HepG2 (cell line): ENCODE data around the gene SP7. TPM values are rescaled to one million over a fixed set of nuclear protein-coding genes. Genes with fewer than 3 reads are reported as not detected.

Source experiments
- DR1 ChIP-seq: sonication (generic); formaldehyde crosslinking; IDR thresholded peaks from 2 replicates; pipeline ENCODE4 v1.8.0; 2021; ENCODE audit warnings: mild to moderate bottlenecking, missing genetic modification reagents, inconsistent platforms
- GTF3A ChIP-seq: sonication (generic); formaldehyde crosslinking; conservative IDR thresholded peaks from 2 replicates; pipeline ENCODE4 v1.4.0; 2020; ENCODE audit warnings: mild to moderate bottlenecking, missing genetic modification reagents
- HOXA9 ChIP-seq: sonication (generic); formaldehyde crosslinking; IDR thresholded peaks from 2 replicates; pipeline ENCODE4 v1.8.1; 2022; ENCODE audit warnings: missing genetic modification reagents, mild to moderate bottlenecking, moderate library complexity, borderline replicate concordance
- IRF2 ChIP-seq: IDR thresholded peaks from 2 replicates; pipeline ENCODE4 v1.6.1; 2018; ENCODE audit warnings: missing genetic modification reagents, missing compliant biosample characterization
- JUND ChIP-seq: sonication (generic); formaldehyde crosslinking; IDR thresholded peaks from 2 replicates; pipeline ENCODE4 v1.8.0; 2022; ENCODE audit warnings: mild to moderate bottlenecking, missing genetic modification reagents
- KAT7 ChIP-seq: IDR thresholded peaks from 2 replicates; pipeline ENCODE4 v1.6.1; 2018; ENCODE audit warnings: borderline replicate concordance, missing compliant biosample characterization
- KDM1A ChIP-seq: IDR thresholded peaks from 2 replicates; pipeline ENCODE4 v1.6.1; 2016; ENCODE audit warnings: missing compliant biosample characterization
- NFATC3 ChIP-seq: sonication (generic); formaldehyde crosslinking; IDR thresholded peaks from 2 replicates; pipeline ENCODE4 v1.5.1; 2020; ENCODE audit warnings: mild to moderate bottlenecking, missing genetic modification reagents
- NR2F6 ChIP-seq, 2 experiments: IDR thresholded peaks; 2 replicates each; pipeline ENCODE4 v1.6.1; 2016; ENCODE audit warnings: antibody characterized with exemption in 1 of 2, mild to moderate bottlenecking in 1 of 2
- PRDM10 ChIP-seq: sonication (generic); formaldehyde crosslinking; IDR thresholded peaks from 2 replicates; pipeline ENCODE4 v1.4.0; 2020; ENCODE audit warnings: low read depth, missing genetic modification reagents
- SOX6 ChIP-seq, 2 experiments: fragments of 450-650 bp in 1 of 2; sonication (generic) in 1 of 2; formaldehyde crosslinking in 1 of 2; IDR thresholded peaks; 2 replicates each; pipeline versions ENCODE4 v1.4.0 to v1.6.1; 2017 to 2020; ENCODE audit warnings: antibody characterized with exemption in 1 of 2, mild to moderate bottlenecking in 1 of 2, missing genetic modification reagents in 1 of 2
- STAT6 ChIP-seq: sonication (generic); formaldehyde crosslinking; IDR thresholded peaks from 2 replicates; pipeline ENCODE4 v1.4.0; 2020; ENCODE audit warnings: missing genetic modification reagents, mild to moderate bottlenecking, borderline replicate concordance
- THAP11 ChIP-seq: IDR thresholded peaks from 2 replicates; pipeline ENCODE4 v1.6.1; 2016; ENCODE audit warnings: missing biosample characterization, missing genetic modification reagents
- ZNF121 ChIP-seq: sonication (generic); formaldehyde crosslinking; IDR thresholded peaks from 2 replicates; pipeline ENCODE4 v1.5.0; 2020; ENCODE audit warnings: mild to moderate bottlenecking, missing genetic modification reagents
- ZNF589 ChIP-seq: sonication (generic); formaldehyde crosslinking; conservative IDR thresholded peaks from 2 replicates; pipeline ENCODE4 v1.8.0; 2022; ENCODE audit warnings: mild to moderate bottlenecking, moderate library complexity, missing genetic modification reagents
- ZNF670 ChIP-seq: sonication (generic); formaldehyde crosslinking; IDR thresholded peaks from 2 replicates; pipeline ENCODE4 v1.8.0; 2022; ENCODE audit warnings: mild to moderate bottlenecking, missing genetic modification reagents, borderline replicate concordance
- ZNF746 ChIP-seq: sonication (generic); formaldehyde crosslinking; IDR thresholded peaks from 2 replicates; pipeline ENCODE4 v1.8.0; 2022; ENCODE audit warnings: mild to moderate bottlenecking, missing genetic modification reagents
- ZNF761 ChIP-seq: sonication (generic); formaldehyde crosslinking; conservative IDR thresholded peaks from 2 replicates; pipeline ENCODE4 v1.4.0; 2020; ENCODE audit warnings: mild to moderate bottlenecking, missing genetic modification reagents
- ZSCAN9 ChIP-seq: IDR thresholded peaks from 2 replicates; pipeline ENCODE4 v1.6.1; 2016; ENCODE audit warnings: borderline replicate concordance
- polyA plus RNA-seq, 8 experiments: library from polyadenylated mRNA; depleted of rRNA in 3 of 8; stranded (reverse) in 7 of 8; unstranded in 1 of 8; fragments of >200 nt; fragmentation: Illumina TruSeq in 4 of 8; extraction: Trizol in 4 of 8; gene quantifications; 2 replicates each; pipeline versions ENCODE4 v1.2.1 to v1.2.3, GENCODE V29; 2011 to 2016; ENCODE audit warnings: low read depth in 4 of 8, missing spikeins in 1 of 8, mixed read lengths in 1 of 8; ENCODE audit not compliant: insufficient read depth in 1 of 8
- total RNA-seq, 5 experiments: library from RNA; depleted of rRNA; stranded (reverse); fragments of >200 nt; fragmentation: Illumina TruSeq; extraction: Trizol; gene quantifications; 2 replicates each; pipeline ENCODE4 v1.2.3, GENCODE V29; 2016; ENCODE audit warnings: low read depth in 1 of 5
- TF ChIP-seq, protein P1 (sequence below), 2 experiments: fragments of 450-650 bp in 1 of 2; sonication (generic) in 1 of 2; formaldehyde crosslinking; IDR thresholded peaks; 2 replicates each; pipeline versions ENCODE4 v1.5.0 to v1.8.0; 2020 to 2022; ENCODE audit warnings: mild to moderate bottlenecking in 1 of 2, missing genetic modification reagents in 1 of 2

SP7 gene
- total and polyA plus RNA-seq, 2 of the 13 experiments (the other 11 are each of a cell fraction or from before 2014, with no cell fraction given) = not detected

- TF ChIP-seq ZNF121 (CRISPR knock-in tag) (no peak), THAP11 (peak; percentile 23; the same call in 1 of the 2 replicates), PRDM10 (CRISPR knock-in tag) (no peak), ZNF746 (CRISPR knock-in tag) (no peak), GTF3A (CRISPR knock-in tag) (no peak), ZNF761 (CRISPR knock-in tag) (no peak), ZNF670 (CRISPR knock-in tag) (no peak), KDM1A (CRISPR knock-in tag) (no peak), IRF2 (0 out of 2 replicates have a peak, but pooled peaks have one; percentile 17), KAT7 (no peak), JUND (no peak), ZNF589 (no peak), SOX6 (IDR thresholded peaks at IDR 0.05) (no peak), SOX6 (CRISPR knock-in tag; IDR thresholded peaks at IDR 0.05) (no peak), NR2F6 (IDR thresholded peaks at IDR 0.05) (no peak), NR2F6 (CRISPR knock-in tag; IDR thresholded peaks at IDR 0.05) (no peak), ZSCAN9 (CRISPR knock-in tag) (no peak), NFATC3 (CRISPR knock-in tag) (no peak), HOXA9 (CRISPR knock-in tag) (no peak), STAT6 (0 out of 2 replicates have a peak, but pooled peaks have one; percentile 41), DR1 (CRISPR knock-in tag) (no peak)
- TF ChIP-seq, protein P1, sequence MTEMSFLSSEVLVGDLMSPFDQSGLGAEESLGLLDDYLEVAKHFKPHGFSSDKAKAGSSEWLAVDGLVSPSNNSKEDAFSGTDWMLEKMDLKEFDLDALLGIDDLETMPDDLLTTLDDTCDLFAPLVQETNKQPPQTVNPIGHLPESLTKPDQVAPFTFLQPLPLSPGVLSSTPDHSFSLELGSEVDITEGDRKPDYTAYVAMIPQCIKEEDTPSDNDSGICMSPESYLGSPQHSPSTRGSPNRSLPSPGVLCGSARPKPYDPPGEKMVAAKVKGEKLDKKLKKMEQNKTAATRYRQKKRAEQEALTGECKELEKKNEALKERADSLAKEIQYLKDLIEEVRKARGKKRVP (CRISPR knock-in tag; IDR thresholded peaks at IDR 0.05) = no peak
Observed at GRCh38 chr12:53352331-53353256, 16.4 kb upstream of the SP7 start (continued).
